ENCODE results near the gene VANGL1.
"Not testable (repeated sequence)": the region's sequence is repeated elsewhere in the genome, so short reads cannot be mapped to it uniquely, and the experiment has no call there.

Gene VANGL1

DNA sequence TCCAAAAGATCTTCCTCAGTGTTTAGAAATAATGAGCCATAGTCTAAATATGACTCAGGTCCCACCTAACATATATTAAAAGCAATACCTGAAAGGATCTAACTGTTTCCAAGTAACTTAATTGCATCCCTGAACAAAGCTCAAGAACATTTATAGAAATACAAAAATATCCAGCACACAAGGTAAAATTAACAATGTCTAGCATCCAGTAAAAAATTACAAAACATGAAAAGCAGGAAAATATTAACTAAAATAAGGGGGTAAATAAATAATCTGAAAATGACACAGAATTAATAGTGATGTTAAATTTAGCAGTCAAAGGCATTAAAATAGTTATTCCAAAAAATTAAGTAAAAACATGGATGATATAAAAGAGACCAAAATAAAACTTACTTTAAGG lies 21.3 kb upstream of the VANGL1 start:
- Histone ChIP-seq H3K27me3 (ENCODE audit: control insufficient read depth in 2 of 2, insufficient read depth in 2 of 2, low read length in 2 of 2) (no peaks in the 10 kb centered on the region), H3K9ac (ENCODE audit: low read depth in 1 of 2, low read length in 2 of 2) (no peak overlapping the region), H3K36me3 (ENCODE audit: control insufficient read depth in 2 of 2, insufficient read depth in 2 of 2, low read length in 2 of 2) (no peaks in the 10 kb centered on the region), H3K9me3 (ENCODE audit: control insufficient read depth in 2 of 2, low read length in 2 of 2) (peaks cover 0 to 3% of the 10 kb centered on the region in 2 donors), H3K27ac (ENCODE audit: low read depth in 2 of 2, low read length in 2 of 2) (no peak overlapping the region), H3K4me3 (ENCODE audit: low read length in 2 of 2) (no peak overlapping the region), H3K4me1 (ENCODE audit: control insufficient read depth in 2 of 2, insufficient read depth in 2 of 2, low read length in 2 of 2) (no peaks in the 10 kb centered on the region)

DNA sequence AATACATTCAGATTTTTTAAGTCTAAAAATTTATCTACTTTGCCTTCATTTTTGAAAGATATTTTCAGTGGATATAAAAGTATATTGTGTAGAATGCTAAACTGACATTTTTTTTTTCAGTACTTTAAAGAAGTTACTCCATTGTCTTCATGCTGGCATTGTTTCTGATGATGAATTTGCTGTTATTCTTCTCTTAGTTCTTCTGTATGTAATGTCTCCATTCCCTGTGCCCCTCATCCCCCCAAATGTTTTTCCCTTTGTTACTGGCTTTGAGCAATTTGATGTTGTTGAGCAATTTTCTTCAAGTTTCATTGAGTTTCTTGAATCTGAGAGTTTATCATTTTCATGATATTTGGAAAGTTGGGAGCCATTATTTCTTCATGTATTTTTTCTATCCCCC lies 20.8 kb upstream of the VANGL1 start:
- H3K4me3 ChIP-seq (ENCODE audit: low read length in 2 of 2): no peak overlapping the region
- H3K27me3 ChIP-seq (ENCODE audit: control insufficient read depth in 2 of 2, insufficient read depth in 2 of 2, low read length in 2 of 2): no peaks in the 10 kb centered on the region
- H3K4me1 ChIP-seq (ENCODE audit: control insufficient read depth in 2 of 2, insufficient read depth in 2 of 2, low read length in 2 of 2): no peaks in the 10 kb centered on the region
- H3K36me3 ChIP-seq (ENCODE audit: control insufficient read depth in 2 of 2, insufficient read depth in 2 of 2, low read length in 2 of 2): no peaks in the 10 kb centered on the region
- no peak overlapping the region for H3K9ac ChIP-seq (ENCODE audit: low read depth in 1 of 2, low read length in 2 of 2)
- H3K27ac ChIP-seq (ENCODE audit: low read depth in 2 of 2, low read length in 2 of 2): no peak overlapping the region
- H3K9me3 ChIP-seq (ENCODE audit: control insufficient read depth in 2 of 2, low read length in 2 of 2): peaks cover 0 to 3% of the 10 kb centered on the region in 2 donors

DNA sequence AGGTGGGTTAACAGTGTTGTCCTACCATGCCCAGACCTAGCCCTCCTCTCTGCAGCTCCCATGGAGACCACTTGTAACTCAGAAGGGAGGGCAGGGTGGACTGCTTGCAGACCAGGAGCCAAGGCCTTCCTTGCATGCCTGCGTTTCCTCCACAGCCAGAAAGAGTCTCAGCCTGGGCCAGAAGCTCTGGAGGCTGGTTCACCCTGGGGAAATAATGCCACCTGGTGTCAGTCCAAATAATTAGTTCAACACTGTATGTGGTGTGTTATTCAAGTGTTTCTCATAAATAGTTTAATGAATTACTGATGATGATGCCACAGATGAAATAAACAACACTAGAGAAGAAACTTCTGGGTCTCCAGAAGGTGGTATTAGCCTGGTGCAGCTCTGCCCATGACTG lies 16.9 kb upstream of the VANGL1 start:
- H3K27me3 ChIP-seq (ENCODE audit: control insufficient read depth in 2 of 2, insufficient read depth in 2 of 2, low read length in 2 of 2): no peaks in the 10 kb centered on the region
- no peaks in the 10 kb centered on the region for H3K4me1 ChIP-seq (ENCODE audit: control insufficient read depth in 2 of 2, insufficient read depth in 2 of 2, low read length in 2 of 2)
- H3K9ac ChIP-seq (ENCODE audit: low read depth in 1 of 2, low read length in 2 of 2): no peak overlapping the region
- no peak overlapping the region for H3K4me3 ChIP-seq (ENCODE audit: low read length in 2 of 2)
- peaks cover 0 to 3% of the 10 kb centered on the region in 2 donors for H3K9me3 ChIP-seq (ENCODE audit: control insufficient read depth in 2 of 2, low read length in 2 of 2)
- H3K27ac ChIP-seq (ENCODE audit: low read depth in 2 of 2, low read length in 2 of 2): no peak overlapping the region
- H3K36me3 ChIP-seq (ENCODE audit: control insufficient read depth in 2 of 2, insufficient read depth in 2 of 2, low read length in 2 of 2): no peaks in the 10 kb centered on the region

DNA sequence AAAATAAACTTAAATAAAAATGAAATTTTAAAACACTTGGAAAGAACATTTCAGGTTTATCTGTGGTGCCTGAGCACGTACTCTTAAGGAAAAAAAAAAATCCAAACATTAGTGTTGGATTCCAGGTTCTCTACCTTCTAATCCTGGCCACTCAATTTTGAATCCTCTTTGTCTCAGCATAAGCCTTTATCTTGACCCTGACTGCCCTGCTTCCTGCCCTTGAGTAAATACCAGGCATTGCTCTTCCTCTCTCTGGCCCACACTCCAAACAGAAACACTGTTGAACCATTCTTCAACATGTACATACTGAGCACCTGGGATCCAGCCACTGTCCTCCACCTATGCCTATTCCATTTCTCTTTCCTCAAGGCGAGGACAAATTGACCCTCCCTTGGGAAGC lies 11.4 kb upstream of the VANGL1 start:
- Histone ChIP-seq H3K27me3 (ENCODE audit: control insufficient read depth in 2 of 2, insufficient read depth in 2 of 2, low read length in 2 of 2) (no peaks in the 10 kb centered on the region), H3K9me3 (ENCODE audit: control insufficient read depth in 2 of 2, low read length in 2 of 2) (no peaks in the 10 kb centered on the region), H3K27ac (ENCODE audit: low read depth in 2 of 2, low read length in 2 of 2) (no peak overlapping the region), H3K9ac (ENCODE audit: low read depth in 1 of 2, low read length in 2 of 2) (no peak overlapping the region), H3K36me3 (ENCODE audit: control insufficient read depth in 2 of 2, insufficient read depth in 2 of 2, low read length in 2 of 2) (no peaks in the 10 kb centered on the region), H3K4me1 (ENCODE audit: control insufficient read depth in 2 of 2, insufficient read depth in 2 of 2, low read length in 2 of 2) (no peaks in the 10 kb centered on the region), H3K4me3 (ENCODE audit: low read length in 2 of 2) (no peak overlapping the region)

DNA sequence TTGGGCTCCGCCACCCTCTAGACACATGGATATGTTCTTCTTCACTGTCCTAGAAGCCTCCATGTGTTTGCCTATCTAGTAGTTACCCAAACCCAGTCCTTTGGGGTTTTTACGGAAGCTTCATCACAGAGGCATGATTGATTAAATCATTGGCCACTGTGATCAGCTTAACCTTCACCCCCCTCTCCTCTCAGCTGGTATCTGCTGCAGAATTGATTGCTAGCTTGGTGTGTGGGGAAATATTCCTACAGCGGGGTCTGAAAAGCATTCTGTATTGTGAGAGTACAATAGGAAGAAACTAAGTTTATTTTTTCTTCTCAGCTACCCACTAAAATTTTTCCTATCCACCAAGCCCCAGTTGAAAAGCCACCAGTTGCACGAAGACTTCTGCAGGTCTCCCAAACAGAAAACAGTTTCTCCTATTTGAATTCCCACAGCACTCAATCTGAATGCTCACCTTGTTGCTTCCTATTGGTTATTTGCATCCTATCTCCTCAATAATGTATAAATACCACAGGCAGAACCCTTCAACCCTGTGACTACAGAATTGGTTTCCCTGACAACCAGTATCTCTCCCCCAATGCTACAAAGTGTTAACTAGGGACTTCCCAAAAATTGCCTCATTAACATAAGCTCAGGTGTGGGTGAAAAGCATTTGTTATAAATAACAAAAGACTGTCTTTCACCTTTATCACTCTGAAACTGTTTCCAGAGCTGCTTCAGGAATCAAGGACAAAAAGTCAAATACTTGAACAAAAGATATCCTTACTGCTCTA lies 9.3 kb upstream of the VANGL1 start:
- no peak overlapping the region for H3K9ac ChIP-seq (ENCODE audit: low read depth in 1 of 2, low read length in 2 of 2)
- no peaks in the 10 kb centered on the region for H3K9me3 ChIP-seq (ENCODE audit: control insufficient read depth in 2 of 2, low read length in 2 of 2)
- no peaks in the 10 kb centered on the region for H3K4me1 ChIP-seq (ENCODE audit: control insufficient read depth in 2 of 2, insufficient read depth in 2 of 2, low read length in 2 of 2)
- H3K36me3 ChIP-seq (ENCODE audit: control insufficient read depth in 2 of 2, insufficient read depth in 2 of 2, low read length in 2 of 2): no peaks in the 10 kb centered on the region
- H3K27me3 ChIP-seq (ENCODE audit: control insufficient read depth in 2 of 2, insufficient read depth in 2 of 2, low read length in 2 of 2): no peaks in the 10 kb centered on the region
- no peak overlapping the region for H3K27ac ChIP-seq (ENCODE audit: low read depth in 2 of 2, low read length in 2 of 2)
- H3K4me3 ChIP-seq (ENCODE audit: low read length in 2 of 2): no peak overlapping the region

DNA sequence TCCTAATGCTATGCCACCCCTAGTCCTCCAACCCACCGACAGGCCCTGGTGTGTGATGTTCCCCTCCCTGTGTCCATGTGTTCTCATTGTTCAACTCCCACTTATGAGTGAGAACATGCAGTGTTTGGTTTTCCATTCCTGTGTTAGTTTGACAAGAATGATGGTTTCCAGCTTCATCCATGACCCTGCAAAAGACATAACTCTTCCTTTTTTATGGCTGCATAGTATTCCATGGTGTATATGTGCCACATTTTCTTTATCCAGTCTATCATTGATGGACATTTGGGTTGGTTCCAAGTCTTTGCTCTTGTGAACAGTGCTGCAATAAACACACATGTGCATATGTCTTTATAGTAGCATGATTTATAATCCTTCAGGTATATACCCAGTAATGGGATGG lies 8.2 kb upstream of the VANGL1 start:
- not testable (repeated sequence) for H3K9ac ChIP-seq (ENCODE audit: low read depth in 1 of 2, low read length in 2 of 2); H3K27me3 ChIP-seq (ENCODE audit: control insufficient read depth in 2 of 2, insufficient read depth in 2 of 2, low read length in 2 of 2); H3K4me1 ChIP-seq (ENCODE audit: control insufficient read depth in 2 of 2, insufficient read depth in 2 of 2, low read length in 2 of 2); H3K9me3 ChIP-seq (ENCODE audit: control insufficient read depth in 2 of 2, low read length in 2 of 2); H3K36me3 ChIP-seq (ENCODE audit: control insufficient read depth in 2 of 2, insufficient read depth in 2 of 2, low read length in 2 of 2); H3K27ac ChIP-seq (ENCODE audit: low read depth in 2 of 2, low read length in 2 of 2); H3K4me3 ChIP-seq (ENCODE audit: low read length in 2 of 2)

DNA sequence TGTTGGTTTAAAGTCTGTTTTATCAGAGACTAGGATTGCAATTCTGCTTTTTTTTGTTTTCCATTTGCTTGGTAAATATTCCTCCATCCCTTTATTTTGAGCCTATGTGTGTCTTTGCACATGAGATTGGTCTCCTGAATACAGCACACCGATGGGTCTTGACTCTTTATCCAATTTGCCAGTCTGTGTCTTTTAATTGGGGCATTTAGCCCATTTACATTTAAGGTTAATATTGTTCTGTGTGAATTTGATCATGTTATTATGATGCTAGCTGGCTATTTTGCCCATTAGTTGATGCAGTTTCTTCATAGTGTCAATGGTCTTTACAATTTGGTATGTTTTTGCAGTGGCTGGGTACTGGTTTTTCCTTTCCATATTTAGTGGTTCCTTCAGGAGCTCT lies 4.5 kb upstream of the VANGL1 start:
- not testable (repeated sequence) for H3K27ac ChIP-seq (ENCODE audit: low read depth in 2 of 2, low read length in 2 of 2); H3K4me3 ChIP-seq (ENCODE audit: low read length in 2 of 2); H3K9me3 ChIP-seq (ENCODE audit: control insufficient read depth in 2 of 2, low read length in 2 of 2)

DNA sequence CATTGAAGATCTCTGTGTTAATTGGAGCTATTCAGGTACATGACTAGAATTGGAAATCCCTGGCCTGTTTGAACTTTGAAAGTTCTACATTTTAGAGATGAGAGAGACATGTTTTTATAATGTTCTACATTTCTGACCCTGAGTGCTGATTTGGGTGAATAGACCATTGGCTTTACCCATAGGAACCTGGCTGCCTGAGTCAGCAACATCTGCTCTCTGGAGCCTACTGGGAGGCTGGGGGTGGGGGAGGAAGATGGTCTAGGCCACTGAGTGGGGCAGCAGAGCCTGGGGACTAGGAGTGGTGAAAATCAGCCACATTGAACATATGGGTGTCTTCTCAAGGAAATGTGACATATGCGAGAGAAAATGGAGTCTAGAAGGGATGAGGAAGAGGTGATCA lies 1.4 kb upstream of the VANGL1 start:
- Histone ChIP-seq H3K9ac (ENCODE audit: low read depth in 1 of 2, low read length in 2 of 2) (no peak overlapping the region), H3K9me3 (ENCODE audit: control insufficient read depth in 2 of 2, low read length in 2 of 2) (no peaks in the 10 kb centered on the region), H3K4me1 (ENCODE audit: control insufficient read depth in 2 of 2, insufficient read depth in 2 of 2, low read length in 2 of 2) (peaks cover 0 to 10% of the 10 kb centered on the region in 2 donors), H3K4me3 (ENCODE audit: low read length in 2 of 2) (no peak overlapping the region), H3K27ac (ENCODE audit: low read depth in 2 of 2, low read length in 2 of 2) (no peak overlapping the region), H3K27me3 (ENCODE audit: control insufficient read depth in 2 of 2, insufficient read depth in 2 of 2, low read length in 2 of 2) (no peaks in the 10 kb centered on the region), H3K36me3 (ENCODE audit: control insufficient read depth in 2 of 2, insufficient read depth in 2 of 2, low read length in 2 of 2) (no peaks in the 10 kb centered on the region)

More for the DNA sequence above, 4.5 kb upstream of the VANGL1 start:
- not testable (repeated sequence) for H3K9ac ChIP-seq (ENCODE audit: low read depth in 1 of 2, low read length in 2 of 2); H3K36me3 ChIP-seq (ENCODE audit: control insufficient read depth in 2 of 2, insufficient read depth in 2 of 2, low read length in 2 of 2); H3K4me1 ChIP-seq (ENCODE audit: control insufficient read depth in 2 of 2, insufficient read depth in 2 of 2, low read length in 2 of 2); H3K27me3 ChIP-seq (ENCODE audit: control insufficient read depth in 2 of 2, insufficient read depth in 2 of 2, low read length in 2 of 2)

DNA sequence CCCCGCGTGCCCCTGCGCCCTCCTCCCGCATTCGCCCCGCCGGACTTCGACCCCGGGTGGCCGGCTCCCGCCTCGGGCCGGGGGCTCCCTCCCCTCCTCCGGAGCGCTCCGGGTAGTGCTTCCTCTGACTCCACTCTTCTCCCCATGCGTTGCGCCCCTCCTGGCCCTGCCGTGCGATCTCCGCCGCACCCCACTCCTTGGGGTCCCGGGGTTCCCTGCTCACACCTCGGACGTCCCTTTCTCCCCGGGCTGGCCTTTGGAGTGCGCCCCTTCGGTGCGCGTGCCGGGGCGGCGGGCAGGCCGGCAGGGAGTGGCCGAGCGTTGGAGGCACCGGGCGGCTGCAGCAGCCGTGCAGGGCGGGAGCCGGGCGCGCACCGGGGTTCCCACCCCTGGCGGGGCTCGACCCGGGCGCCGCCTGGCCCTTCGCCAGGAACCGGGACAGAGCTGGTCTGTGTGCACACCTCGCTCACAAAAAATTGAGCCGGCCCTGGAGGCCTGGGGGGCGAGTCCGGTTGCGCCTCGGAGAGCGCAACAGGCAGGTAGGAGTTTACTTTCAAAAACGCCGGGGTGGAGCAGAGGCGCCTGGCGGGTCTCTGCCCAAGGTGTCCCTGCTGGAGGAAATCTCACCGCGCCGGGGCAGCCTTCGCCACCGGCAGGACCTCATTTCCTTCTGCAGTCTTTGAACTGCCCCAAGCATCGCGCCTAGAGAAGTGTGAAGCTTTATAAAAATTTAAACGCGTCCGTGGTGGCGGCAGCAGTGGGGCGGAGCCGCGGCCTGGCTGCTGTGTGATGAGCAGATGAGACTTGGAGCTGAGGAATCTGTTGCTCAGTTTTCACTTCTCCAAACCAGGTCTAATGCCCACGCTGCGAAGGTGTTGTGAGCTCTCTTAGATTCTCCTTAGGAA lies 650 bp downstream of the VANGL1 start:
- Histone ChIP-seq H3K27me3 (ENCODE audit: control insufficient read depth in 2 of 2, insufficient read depth in 2 of 2, low read length in 2 of 2) (no peaks in the 10 kb centered on the region), H3K36me3 (ENCODE audit: control insufficient read depth in 2 of 2, insufficient read depth in 2 of 2, low read length in 2 of 2) (no peaks in the 10 kb centered on the region), H3K9ac (ENCODE audit: low read depth in 1 of 2, low read length in 2 of 2) (peak overlapping the region; percentile 72 to 85), H3K4me3 (ENCODE audit: low read length in 2 of 2) (peak overlapping the region; percentile 79 to 93), H3K4me1 (ENCODE audit: control insufficient read depth in 2 of 2, insufficient read depth in 2 of 2, low read length in 2 of 2) (peaks cover 8 to 18% of the 10 kb centered on the region in 2 donors), H3K27ac (ENCODE audit: low read depth in 2 of 2, low read length in 2 of 2) (peak overlapping the region; percentile 88), H3K9me3 (ENCODE audit: control insufficient read depth in 2 of 2, low read length in 2 of 2) (no peaks in the 10 kb centered on the region)

DNA sequence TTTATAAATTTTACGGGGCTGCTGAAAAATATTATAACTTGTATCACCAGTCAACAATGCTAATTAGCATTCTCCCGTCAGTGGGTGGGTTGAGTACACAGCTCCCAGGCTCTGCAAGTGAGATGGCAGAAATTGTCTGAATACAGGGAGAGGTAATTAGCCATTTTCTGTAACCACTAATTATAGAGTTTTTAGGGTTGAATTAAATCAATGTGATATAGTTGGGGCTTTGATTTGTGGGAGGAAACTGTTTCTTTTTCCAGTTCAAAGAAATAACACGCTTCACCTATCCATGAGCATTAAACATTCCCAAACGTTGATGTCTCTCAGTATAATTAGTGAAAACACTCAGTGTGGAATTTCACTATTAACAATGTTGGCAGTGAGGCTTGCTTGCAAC lies 1.5 kb downstream of the VANGL1 start:
- Histone ChIP-seq H3K27me3 (ENCODE audit: control insufficient read depth in 2 of 2, insufficient read depth in 2 of 2, low read length in 2 of 2) (no peaks in the 10 kb centered on the region), H3K27ac (ENCODE audit: low read depth in 2 of 2, low read length in 2 of 2) (peak overlapping the region; percentile 88), H3K9ac (ENCODE audit: low read depth in 1 of 2, low read length in 2 of 2) (peak overlapping the region in 1 of 2 donors; percentile 85), H3K4me3 (ENCODE audit: low read length in 2 of 2) (peak overlapping the region; percentile 79 to 93), H3K36me3 (ENCODE audit: control insufficient read depth in 2 of 2, insufficient read depth in 2 of 2, low read length in 2 of 2) (no peaks in the 10 kb centered on the region), H3K4me1 (ENCODE audit: control insufficient read depth in 2 of 2, insufficient read depth in 2 of 2, low read length in 2 of 2) (peaks cover 11 to 26% of the 10 kb centered on the region in 2 donors), H3K9me3 (ENCODE audit: control insufficient read depth in 2 of 2, low read length in 2 of 2) (no peaks in the 10 kb centered on the region)

Measured in mucosa of rectum (tissue), 2 donors.